H1 (cell line): ENCODE data around the gene TTC13. TPM values are rescaled to one million over a fixed set of nuclear protein-coding genes. Genes with fewer than 3 reads are reported as not detected.
A peak's percentile ranks its signal among the peaks of the same experiment; 100 is the strongest.

Experiments used
- BRCA1 ChIP-seq: IDR thresholded peaks from 2 replicates; pipeline ENCODE4 v1.6.1; 2012; ENCODE audit warnings: low read depth, low read length, improper control_type of control experiment
- EGR1 ChIP-seq: IDR thresholded peaks from 2 replicates; pipeline ENCODE4 v1.6.1; 2011; ENCODE audit warnings: low read depth, low read length, borderline replicate concordance
- EP300 ChIP-seq, 2 experiments: IDR thresholded peaks; 1 replicate in 1 of 2; 2 replicates in 1 of 2; pipeline ENCODE4 v1.6.1; 2011 to 2012; ENCODE audit warnings: low read depth in 2 of 2, low read length in 2 of 2, mild to moderate bottlenecking in 2 of 2, borderline replicate concordance in 1 of 2, inconsistent platforms in 1 of 2, moderate library complexity in 1 of 2
- FOSL1 ChIP-seq: IDR thresholded peaks from 2 replicates; pipeline ENCODE4 v1.6.1; 2011; ENCODE audit warnings: mild to moderate bottlenecking, low read depth, low read length, moderate library complexity; ENCODE audit not compliant: insufficient read depth
- GABPA ChIP-seq: IDR thresholded peaks from 2 replicates; pipeline ENCODE4 v1.6.1; 2011; ENCODE audit warnings: mild to moderate bottlenecking, low read length, moderate library complexity, borderline replicate concordance; ENCODE audit not compliant: insufficient read depth
- HDAC2 ChIP-seq, 2 experiments: fragments of 300-600 bp in 1 of 2; sonication (generic) in 1 of 2; IDR thresholded peaks; 2 replicates each; pipeline ENCODE4 v1.6.1; 2011 to 2012; ENCODE audit warnings: low read depth in 2 of 2, low read length in 2 of 2, mild to moderate bottlenecking in 2 of 2, moderate library complexity in 2 of 2, borderline replicate concordance in 1 of 2, inconsistent platforms in 1 of 2
- KDM5A ChIP-seq: fragments of 200-600 bp; IDR thresholded peaks from 2 replicates; pipeline ENCODE4 v1.7.1; 2012; ENCODE audit warnings: mild to moderate bottlenecking, low read length, inconsistent platforms, mixed read lengths
- NANOG ChIP-seq: IDR thresholded peaks from 2 replicates; pipeline ENCODE4 v1.6.1; 2011; ENCODE audit warnings: low read length, low read depth, mild to moderate bottlenecking, inconsistent platforms; ENCODE audit not compliant: insufficient read depth, poor library complexity, severe bottlenecking
- POLR2A ChIP-seq, 2 experiments: IDR thresholded peaks; 1 replicate in 1 of 2; 2 replicates in 1 of 2; pipeline ENCODE4 v1.6.1; 2011; ENCODE audit warnings: low read depth in 2 of 2, low read length in 2 of 2, mild to moderate bottlenecking in 2 of 2; ENCODE audit errors: control extremely low read depth in 1 of 2
- POLR2AphosphoS5 ChIP-seq: IDR thresholded peaks from 2 replicates; pipeline ENCODE4 v1.6.1; 2011; ENCODE audit warnings: low read depth, low read length
- SIN3A ChIP-seq, 2 experiments: IDR thresholded peaks in 1 of 2; conservative IDR thresholded peaks in 1 of 2; 2 replicates each; pipeline ENCODE4 v1.6.1; 2011 to 2012; ENCODE audit warnings: low read length in 2 of 2, improper control_type of control experiment in 1 of 2, low read depth in 1 of 2, mild to moderate bottlenecking in 1 of 2
- SIX5 ChIP-seq: IDR thresholded peaks from 2 replicates; pipeline ENCODE4 v1.6.1; 2011; ENCODE audit warnings: mild to moderate bottlenecking, low read depth, low read length
- SP4 ChIP-seq: IDR thresholded peaks from 2 replicates; pipeline ENCODE4 v1.6.1; 2012; ENCODE audit warnings: low read length, inconsistent platforms
- TBP ChIP-seq: IDR thresholded peaks from 2 replicates; pipeline ENCODE4 v1.6.1; 2011; ENCODE audit warnings: low read depth, low read length, improper control_type of control experiment
- YY1 ChIP-seq: IDR thresholded peaks from 2 replicates; pipeline ENCODE4 v1.6.1; 2011; ENCODE audit warnings: low read depth, mild to moderate bottlenecking, low read length
- polyA plus RNA-seq, 7 experiments: library from polyadenylated mRNA; depleted of rRNA in 3 of 7; stranded (reverse) in 5 of 7; unstranded in 2 of 7; fragments of >200 nt in 5 of 7; fragments of 200-250 nt in 2 of 7; gene quantifications; 1 replicate in 5 of 7; 2 replicates in 1 of 7; 4 replicates in 1 of 7; pipeline versions ENCODE4 v1.2.1 to v1.2.3, GENCODE V29; 2011 to 2013; ENCODE audit warnings: missing spikeins in 2 of 7, mixed read lengths in 2 of 7
- total RNA-seq: library from RNA; stranded (reverse); fragmentation: NEBNext Ultra II Directional; extraction: Animal tissue kit (Norgen Biotek cat#: 25700); gene quantifications from 2 replicates; pipeline ENCODE4 v1.2.1, GENCODE V29; 2021
- TF ChIP-seq, protein P1 (sequence below): IDR thresholded peaks from 2 replicates; pipeline ENCODE4 v1.6.1; 2012; ENCODE audit warnings: inconsistent platforms
- TF ChIP-seq, protein P2 (sequence below), 3 experiments: IDR thresholded peaks; 1 replicate in 2 of 3; 2 replicates in 1 of 3; pipeline versions ENCODE4 v1.5.1 to v1.6.1; 2011; ENCODE audit warnings: low read length in 3 of 3, mild to moderate bottlenecking in 3 of 3, inconsistent platforms in 2 of 3, low read depth in 1 of 3, moderate library complexity in 1 of 3; ENCODE audit not compliant: insufficient read depth in 1 of 3; ENCODE audit errors: control extremely low read depth in 1 of 3
- TF ChIP-seq, protein P3 (sequence below): IDR thresholded peaks from 2 replicates; pipeline ENCODE4 v1.6.1; 2011; ENCODE audit warnings: low read depth, mild to moderate bottlenecking, low read length; ENCODE audit not compliant: insufficient read depth

Gene TTC13
- total and polyA plus RNA-seq, 2 of the 8 experiments (the other 6 are each of a cell fraction or from before 2014, with no cell fraction given), result 3.1 to 7.1 TPM

DNA sequence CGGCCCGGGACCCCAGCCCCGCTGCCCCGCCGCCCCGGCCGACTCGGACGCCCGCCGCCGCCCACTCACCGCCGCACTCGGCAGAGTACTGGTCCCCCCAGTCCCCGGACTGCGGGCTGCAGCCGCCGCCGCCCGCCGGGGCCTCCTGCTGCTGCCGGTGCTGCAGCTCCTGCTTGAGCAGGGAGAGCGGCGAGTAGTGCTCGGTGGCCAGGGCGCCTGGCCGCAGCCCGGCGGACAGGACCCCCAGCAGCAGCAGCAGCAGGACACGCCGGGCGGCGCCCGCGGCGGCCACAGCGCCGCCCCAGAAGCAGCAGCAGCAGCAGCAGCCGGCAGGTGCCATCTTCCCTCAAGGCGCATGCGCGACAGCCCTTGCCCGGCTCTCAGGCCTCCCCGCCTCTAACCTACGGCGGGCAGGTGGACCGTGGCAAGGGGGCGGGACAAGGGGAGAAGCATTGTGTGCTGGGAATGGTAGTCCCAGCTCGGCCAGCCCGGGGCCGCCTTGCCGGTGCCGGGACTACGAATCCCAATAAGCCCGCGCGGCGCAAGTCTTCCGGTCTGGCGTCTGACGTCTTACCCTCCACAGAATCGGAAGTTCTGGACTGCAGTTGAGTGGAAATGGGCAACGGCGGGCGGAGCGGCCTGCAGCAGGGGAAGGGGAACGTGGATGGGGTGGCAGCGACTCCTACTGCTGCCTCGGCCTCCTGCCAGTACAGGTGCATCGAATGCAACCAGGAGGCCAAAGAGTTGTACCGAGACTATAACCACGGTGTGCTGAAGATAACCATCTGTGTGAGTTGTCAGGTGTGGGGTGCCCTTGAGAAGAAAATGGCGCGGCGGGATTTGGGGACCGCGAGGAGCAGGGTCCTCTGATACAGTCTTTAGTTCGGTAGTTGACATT, at the start of gene TTC13, which contains the start of gene ARV1 (continued):
- TF ChIP-seq HDAC2 (IDR thresholded peaks at IDR 0.05; ENCODE audit: borderline replicate concordance in 1 of 2, low read depth in 2 of 2, low read length in 2 of 2), result peak; percentile 77 to 88; a peak in 2 of 4 replicates
- TF ChIP-seq SIX5, result peak; percentile 88
- TF ChIP-seq GABPA, result peak; percentile 78; the same call in 1 of the 2 replicates
- peak; percentile 93 for TF ChIP-seq SP4
- TF ChIP-seq EGR1, result no peak
- TF ChIP-seq YY1, result 0 out of 2 replicates have a peak, but pooled peaks have one; percentile 28
- TF ChIP-seq KDM5A, result peak; percentile 47; the same call in 1 of the 2 replicates
- no peak for TF ChIP-seq FOSL1
- peak; percentile 65 to 70; a peak in 2 of 4 replicates for TF ChIP-seq SIN3A (conservative IDR thresholded peaks at IDR 0.05 in 1 of 2, IDR thresholded peaks at IDR 0.05 in 1 of 2; ENCODE audit: low read depth in 1 of 2, low read length in 2 of 2)
- no peak for TF ChIP-seq BRCA1
- peak; percentile 47; the same call in 1 of the 2 replicates for TF ChIP-seq TBP
- TF ChIP-seq EP300 (IDR thresholded peaks at IDR 0.05; ENCODE audit: borderline replicate concordance in 1 of 2, low read depth in 2 of 2, low read length in 2 of 2), result peak in 1 of 2 experiments; percentile 8; a peak in 1 of 3 replicates
- TF ChIP-seq POLR2A (IDR thresholded peaks at IDR 0.05; ENCODE audit: control extremely low read depth in 1 of 2, low read depth in 2 of 2, low read length in 2 of 2), result peak in 1 of 2 experiments; percentile 56; a peak in 1 of 3 replicates
- TF ChIP-seq POLR2AphosphoS5, result peak; percentile 52
- TF ChIP-seq, protein P1, sequence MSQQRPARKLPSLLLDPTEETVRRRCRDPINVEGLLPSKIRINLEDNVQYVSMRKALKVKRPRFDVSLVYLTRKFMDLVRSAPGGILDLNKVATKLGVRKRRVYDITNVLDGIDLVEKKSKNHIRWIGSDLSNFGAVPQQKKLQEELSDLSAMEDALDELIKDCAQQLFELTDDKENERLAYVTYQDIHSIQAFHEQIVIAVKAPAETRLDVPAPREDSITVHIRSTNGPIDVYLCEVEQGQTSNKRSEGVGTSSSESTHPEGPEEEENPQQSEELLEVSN, result peak; percentile 58
- TF ChIP-seq NANOG, result no peak
- TF ChIP-seq, protein P2, sequence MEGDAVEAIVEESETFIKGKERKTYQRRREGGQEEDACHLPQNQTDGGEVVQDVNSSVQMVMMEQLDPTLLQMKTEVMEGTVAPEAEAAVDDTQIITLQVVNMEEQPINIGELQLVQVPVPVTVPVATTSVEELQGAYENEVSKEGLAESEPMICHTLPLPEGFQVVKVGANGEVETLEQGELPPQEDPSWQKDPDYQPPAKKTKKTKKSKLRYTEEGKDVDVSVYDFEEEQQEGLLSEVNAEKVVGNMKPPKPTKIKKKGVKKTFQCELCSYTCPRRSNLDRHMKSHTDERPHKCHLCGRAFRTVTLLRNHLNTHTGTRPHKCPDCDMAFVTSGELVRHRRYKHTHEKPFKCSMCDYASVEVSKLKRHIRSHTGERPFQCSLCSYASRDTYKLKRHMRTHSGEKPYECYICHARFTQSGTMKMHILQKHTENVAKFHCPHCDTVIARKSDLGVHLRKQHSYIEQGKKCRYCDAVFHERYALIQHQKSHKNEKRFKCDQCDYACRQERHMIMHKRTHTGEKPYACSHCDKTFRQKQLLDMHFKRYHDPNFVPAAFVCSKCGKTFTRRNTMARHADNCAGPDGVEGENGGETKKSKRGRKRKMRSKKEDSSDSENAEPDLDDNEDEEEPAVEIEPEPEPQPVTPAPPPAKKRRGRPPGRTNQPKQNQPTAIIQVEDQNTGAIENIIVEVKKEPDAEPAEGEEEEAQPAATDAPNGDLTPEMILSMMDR (IDR thresholded peaks at IDR 0.05; ENCODE audit: control extremely low read depth in 1 of 3, insufficient read depth in 1 of 3, low read depth in 1 of 3, low read length in 3 of 3), result peak; percentile 50 to 74 (median 67)
- TF ChIP-seq, protein P3, sequence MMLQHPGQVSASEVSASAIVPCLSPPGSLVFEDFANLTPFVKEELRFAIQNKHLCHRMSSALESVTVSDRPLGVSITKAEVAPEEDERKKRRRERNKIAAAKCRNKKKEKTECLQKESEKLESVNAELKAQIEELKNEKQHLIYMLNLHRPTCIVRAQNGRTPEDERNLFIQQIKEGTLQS, result no peak
